ENCODE results near the gene DDX42. TPM values are rescaled to one million over a fixed set of nuclear protein-coding genes. Genes with fewer than 3 reads are reported as not detected.
A peak's percentile ranks its signal among the peaks of the same experiment; 100 is the strongest.

The DDX42 gene
- 76.3 and 157 TPM in 2 replicates for total RNA-seq (ENCODE audit: low replicate concordance)

GRCh38 chr17:63774141-63774968, at the start of gene DDX42:
TSS of gene DDX42 (plus strand) at chr17:63774170. CDS start at chr17:63787050, 12,880 bp downstream.
- TF ChIP-seq, protein P1, sequence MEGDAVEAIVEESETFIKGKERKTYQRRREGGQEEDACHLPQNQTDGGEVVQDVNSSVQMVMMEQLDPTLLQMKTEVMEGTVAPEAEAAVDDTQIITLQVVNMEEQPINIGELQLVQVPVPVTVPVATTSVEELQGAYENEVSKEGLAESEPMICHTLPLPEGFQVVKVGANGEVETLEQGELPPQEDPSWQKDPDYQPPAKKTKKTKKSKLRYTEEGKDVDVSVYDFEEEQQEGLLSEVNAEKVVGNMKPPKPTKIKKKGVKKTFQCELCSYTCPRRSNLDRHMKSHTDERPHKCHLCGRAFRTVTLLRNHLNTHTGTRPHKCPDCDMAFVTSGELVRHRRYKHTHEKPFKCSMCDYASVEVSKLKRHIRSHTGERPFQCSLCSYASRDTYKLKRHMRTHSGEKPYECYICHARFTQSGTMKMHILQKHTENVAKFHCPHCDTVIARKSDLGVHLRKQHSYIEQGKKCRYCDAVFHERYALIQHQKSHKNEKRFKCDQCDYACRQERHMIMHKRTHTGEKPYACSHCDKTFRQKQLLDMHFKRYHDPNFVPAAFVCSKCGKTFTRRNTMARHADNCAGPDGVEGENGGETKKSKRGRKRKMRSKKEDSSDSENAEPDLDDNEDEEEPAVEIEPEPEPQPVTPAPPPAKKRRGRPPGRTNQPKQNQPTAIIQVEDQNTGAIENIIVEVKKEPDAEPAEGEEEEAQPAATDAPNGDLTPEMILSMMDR (IDR thresholded peaks at IDR 0.05; ENCODE audit: insufficient read depth, low read length): peak; percentile 28
- peak; percentile 52 for DNase-seq (ENCODE audit: low read depth)
- peak within 1 kb of the TSS; percentile 90 for H3K4me3 ChIP-seq (ENCODE audit: low read depth, low read length)

- no peak overlapping the region for H3K4me3 ChIP-seq (ENCODE audit: low read depth, low read length)
- TF ChIP-seq, protein P1 (IDR thresholded peaks at IDR 0.05; ENCODE audit: insufficient read depth, low read length): no peak
- no peak for DNase-seq (ENCODE audit: low read depth)
Measured at GRCh38 chr17:63735691-63736090, 38.3 kb upstream of the DDX42 start.

GRCh38 chr17:63740464-63741142, 33.4 kb upstream of the DDX42 start:
- TF ChIP-seq, protein P1 (IDR thresholded peaks at IDR 0.05; ENCODE audit: insufficient read depth, low read length): no peak
- H3K4me3 ChIP-seq (ENCODE audit: low read depth, low read length): peak overlapping the region; percentile 83
- peak; percentile 18 for DNase-seq (ENCODE audit: low read depth)

- TF ChIP-seq, protein P1 (IDR thresholded peaks at IDR 0.05; ENCODE audit: insufficient read depth, low read length): no peak
- peak overlapping the region; percentile 83 for H3K4me3 ChIP-seq (ENCODE audit: low read depth, low read length)
- DNase-seq (ENCODE audit: low read depth): no peak
Measured at GRCh38 chr17:63741143-63741407, 32.9 kb upstream of the DDX42 start.

GRCh38 chr17:63741408-63742173, 32.4 kb upstream of the DDX42 start, which contains the start of gene STRADA:
TSS of gene STRADA (minus strand) at chr17:63741799. CDS start at chr17:63728369, 13,430 bp downstream.
- TF ChIP-seq, protein P1 (IDR thresholded peaks at IDR 0.05; ENCODE audit: insufficient read depth, low read length): no peak
- H3K4me3 ChIP-seq (ENCODE audit: low read depth, low read length): peak within 1 kb of the TSS; percentile 83

GRCh38 chr17:63751806-63752205, 22.2 kb upstream of the DDX42 start:
- no peak for DNase-seq (ENCODE audit: low read depth)
- TF ChIP-seq, protein P1 (IDR thresholded peaks at IDR 0.05; ENCODE audit: insufficient read depth, low read length): no peak

More at GRCh38 chr17:63741408-63742173, 32.4 kb upstream of the DDX42 start, which contains the start of gene STRADA:
- DNase-seq (ENCODE audit: low read depth): peak; percentile 92

More at GRCh38 chr17:63751806-63752205, 22.2 kb upstream of the DDX42 start:
- no peak overlapping the region for H3K4me3 ChIP-seq (ENCODE audit: low read depth, low read length)

Data from fibroblast of the aortic adventitia (primary cell).